ENCODE measurements around the gene OBSCN. TPM values are rescaled to one million over a fixed set of nuclear protein-coding genes. Genes with fewer than 3 reads are reported as not detected.

OBSCN gene
- total and polyA plus RNA-seq, 2 of the 13 experiments (the other 11 are each of a cell fraction or from before 2014, with no cell fraction given): 0.20 TPM

DNA sequence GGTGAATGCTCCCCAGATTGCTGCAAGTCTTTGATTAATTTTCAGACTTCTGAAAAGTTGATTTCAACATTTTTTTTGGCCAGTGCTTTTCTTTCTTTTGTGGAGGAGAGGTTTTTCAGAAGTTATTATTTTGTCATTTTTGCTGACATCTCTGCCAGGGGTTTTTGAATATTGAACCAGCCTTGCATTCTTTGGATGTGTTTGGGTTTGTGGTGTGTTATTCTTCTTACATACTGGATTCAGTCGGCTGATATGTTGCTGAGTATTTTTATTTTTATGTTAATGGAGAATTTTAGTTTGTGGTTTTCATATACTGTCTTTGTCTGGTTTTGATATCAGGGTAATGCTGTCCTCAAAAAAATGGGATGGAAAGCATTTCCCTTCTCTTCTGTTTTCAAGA lies 25.3 kb downstream of the OBSCN start (continued):
- TF ChIP-seq, protein P1, sequence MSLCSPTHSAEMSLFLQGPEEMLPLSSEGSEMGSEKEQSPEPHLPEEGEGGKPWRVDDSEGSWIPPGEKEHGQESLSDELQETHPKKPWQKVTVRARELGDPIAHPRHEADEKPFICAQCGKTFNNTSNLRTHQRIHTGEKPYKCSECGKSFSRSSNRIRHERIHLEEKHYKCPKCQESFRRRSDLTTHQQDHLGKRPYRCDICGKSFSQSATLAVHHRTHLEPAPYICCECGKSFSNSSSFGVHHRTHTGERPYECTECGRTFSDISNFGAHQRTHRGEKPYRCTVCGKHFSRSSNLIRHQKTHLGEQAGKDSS (CRISPR knock-in tag; IDR thresholded peaks at IDR 0.05; ENCODE audit: borderline replicate concordance, low read depth): no peak
- no peak for TF ChIP-seq ZNF501 (CRISPR knock-in tag; IDR thresholded peaks at IDR 0.05)
- no peak for TF ChIP-seq TSC22D2 (CRISPR knock-in tag; IDR thresholded peaks at IDR 0.05; ENCODE audit: borderline replicate concordance)

DNA sequence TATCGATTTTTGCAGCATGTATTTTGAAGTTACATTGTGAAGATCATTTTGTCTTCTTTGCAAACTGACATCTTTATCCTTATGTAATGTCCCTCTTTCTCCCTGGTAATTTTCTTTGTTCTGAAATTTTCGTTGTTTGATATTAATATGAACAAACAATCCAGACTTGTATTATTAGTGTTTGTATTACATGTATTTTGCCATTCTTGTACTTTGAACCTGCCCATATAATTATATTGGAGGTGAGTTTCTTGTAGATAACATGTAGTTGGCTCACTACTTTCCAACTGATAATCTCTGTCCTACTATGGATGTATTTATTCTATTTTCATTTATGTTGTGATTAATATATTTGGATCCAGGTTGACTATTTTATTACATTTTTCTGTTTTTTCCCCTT lies 27.1 kb downstream of the OBSCN start:
- Histone ChIP-seq H3K9me3 (ENCODE audit: low read length) (no peaks in the 10 kb centered on the region), H4K20me1 (ENCODE audit: insufficient read depth, low read length) (no peaks in the 10 kb centered on the region), H3K27ac (ENCODE audit: extremely low read length, insufficient read depth, low read length) (no peak overlapping the region), H3K27me3 (ENCODE audit: control insufficient read depth in 1 of 2, insufficient read depth in 2 of 2, low read length in 2 of 2) (no peaks in the 10 kb centered on the region; a peak in 1 of 5 replicates), H3K79me2 (ENCODE audit: insufficient read depth, low read length) (no peaks in the 10 kb centered on the region), H2AFZ (ENCODE audit: low read length) (no peak overlapping the region), H3K4me1 (ENCODE audit: insufficient read depth, low read length) (peaks cover 7% of the 10 kb centered on the region; the same call in 1 of the 2 replicates), H3K36me3 (replicated peaks in 1 of 2; ENCODE audit: control insufficient read depth in 1 of 2, insufficient read depth in 2 of 2, low read length in 2 of 2) (no peaks in the 10 kb centered on the region), H3K4me2 (ENCODE audit: low read depth, low read length) (no peak overlapping the region), H3K4me3 (replicated peaks in 1 of 3; ENCODE audit: insufficient read depth in 1 of 3, low read depth in 2 of 3, low read length in 3 of 3) (no peak overlapping the region), H3K9ac (ENCODE audit: insufficient read depth, low read depth, low read length) (no peak overlapping the region)
- CTCF ChIA-PET (ENCODE audit: low intra/inter-chr PET ratio, low total read pairs): no interaction called here
- POLR2A ChIA-PET: no interaction called here
- DNase-seq (ENCODE audit: low spot score) (no peak), FAIRE-seq (no peak), ATAC-seq (no peak)
- in situ Hi-C loops (cut with HindIII; ENCODE audit: extremely low pct_ligation_motif_present, low pct_unique_long_range_greater_than_20kb) (no loop called here), intact Hi-C loops (cut with micrococcal nuclease; ENCODE audit: unreplicated experiment) (no loop called here)
- WGBS (ENCODE audit: low lambda C conversion rate): 3% methylated on average over 2 of the region's 2 CpGs
- no TSS peak for BruUV-seq (replicated peaks)
- TF ChIP-seq, protein P2, sequence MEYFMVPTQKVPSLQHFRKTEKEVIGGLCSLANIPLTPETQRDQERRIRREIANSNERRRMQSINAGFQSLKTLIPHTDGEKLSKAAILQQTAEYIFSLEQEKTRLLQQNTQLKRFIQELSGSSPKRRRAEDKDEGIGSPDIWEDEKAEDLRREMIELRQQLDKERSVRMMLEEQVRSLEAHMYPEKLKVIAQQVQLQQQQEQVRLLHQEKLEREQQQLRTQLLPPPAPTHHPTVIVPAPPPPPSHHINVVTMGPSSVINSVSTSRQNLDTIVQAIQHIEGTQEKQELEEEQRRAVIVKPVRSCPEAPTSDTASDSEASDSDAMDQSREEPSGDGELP (IDR thresholded peaks at IDR 0.05; ENCODE audit: borderline replicate concordance, low read depth): no peak
- TF ChIP-seq, protein P3, sequence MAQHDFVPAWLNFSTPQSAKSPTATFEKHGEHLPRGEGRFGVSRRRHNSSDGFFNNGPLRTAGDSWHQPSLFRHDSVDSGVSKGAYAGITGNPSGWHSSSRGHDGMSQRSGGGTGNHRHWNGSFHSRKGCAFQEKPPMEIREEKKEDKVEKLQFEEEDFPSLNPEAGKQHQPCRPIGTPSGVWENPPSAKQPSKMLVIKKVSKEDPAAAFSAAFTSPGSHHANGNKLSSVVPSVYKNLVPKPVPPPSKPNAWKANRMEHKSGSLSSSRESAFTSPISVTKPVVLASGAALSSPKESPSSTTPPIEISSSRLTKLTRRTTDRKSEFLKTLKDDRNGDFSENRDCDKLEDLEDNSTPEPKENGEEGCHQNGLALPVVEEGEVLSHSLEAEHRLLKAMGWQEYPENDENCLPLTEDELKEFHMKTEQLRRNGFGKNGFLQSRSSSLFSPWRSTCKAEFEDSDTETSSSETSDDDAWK (CRISPR knock-in tag; IDR thresholded peaks at IDR 0.05): no peak
- TF ChIP-seq JDP2 (CRISPR knock-in tag; IDR thresholded peaks at IDR 0.05; ENCODE audit: borderline replicate concordance) (no peak), RNF2 (conservative IDR thresholded peaks at IDR 0.05; ENCODE audit: low read depth) (no peak), ZSCAN12 (CRISPR knock-in tag; IDR thresholded peaks at IDR 0.05) (no peak)
- TF ChIP-seq, protein P4, sequence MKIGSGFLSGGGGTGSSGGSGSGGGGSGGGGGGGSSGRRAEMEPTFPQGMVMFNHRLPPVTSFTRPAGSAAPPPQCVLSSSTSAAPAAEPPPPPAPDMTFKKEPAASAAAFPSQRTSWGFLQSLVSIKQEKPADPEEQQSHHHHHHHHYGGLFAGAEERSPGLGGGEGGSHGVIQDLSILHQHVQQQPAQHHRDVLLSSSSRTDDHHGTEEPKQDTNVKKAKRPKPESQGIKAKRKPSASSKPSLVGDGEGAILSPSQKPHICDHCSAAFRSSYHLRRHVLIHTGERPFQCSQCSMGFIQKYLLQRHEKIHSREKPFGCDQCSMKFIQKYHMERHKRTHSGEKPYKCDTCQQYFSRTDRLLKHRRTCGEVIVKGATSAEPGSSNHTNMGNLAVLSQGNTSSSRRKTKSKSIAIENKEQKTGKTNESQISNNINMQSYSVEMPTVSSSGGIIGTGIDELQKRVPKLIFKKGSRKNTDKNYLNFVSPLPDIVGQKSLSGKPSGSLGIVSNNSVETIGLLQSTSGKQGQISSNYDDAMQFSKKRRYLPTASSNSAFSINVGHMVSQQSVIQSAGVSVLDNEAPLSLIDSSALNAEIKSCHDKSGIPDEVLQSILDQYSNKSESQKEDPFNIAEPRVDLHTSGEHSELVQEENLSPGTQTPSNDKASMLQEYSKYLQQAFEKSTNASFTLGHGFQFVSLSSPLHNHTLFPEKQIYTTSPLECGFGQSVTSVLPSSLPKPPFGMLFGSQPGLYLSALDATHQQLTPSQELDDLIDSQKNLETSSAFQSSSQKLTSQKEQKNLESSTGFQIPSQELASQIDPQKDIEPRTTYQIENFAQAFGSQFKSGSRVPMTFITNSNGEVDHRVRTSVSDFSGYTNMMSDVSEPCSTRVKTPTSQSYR (CRISPR knock-in tag; IDR thresholded peaks at IDR 0.05; ENCODE audit: borderline replicate concordance): no peak
- TF ChIP-seq, protein P5, sequence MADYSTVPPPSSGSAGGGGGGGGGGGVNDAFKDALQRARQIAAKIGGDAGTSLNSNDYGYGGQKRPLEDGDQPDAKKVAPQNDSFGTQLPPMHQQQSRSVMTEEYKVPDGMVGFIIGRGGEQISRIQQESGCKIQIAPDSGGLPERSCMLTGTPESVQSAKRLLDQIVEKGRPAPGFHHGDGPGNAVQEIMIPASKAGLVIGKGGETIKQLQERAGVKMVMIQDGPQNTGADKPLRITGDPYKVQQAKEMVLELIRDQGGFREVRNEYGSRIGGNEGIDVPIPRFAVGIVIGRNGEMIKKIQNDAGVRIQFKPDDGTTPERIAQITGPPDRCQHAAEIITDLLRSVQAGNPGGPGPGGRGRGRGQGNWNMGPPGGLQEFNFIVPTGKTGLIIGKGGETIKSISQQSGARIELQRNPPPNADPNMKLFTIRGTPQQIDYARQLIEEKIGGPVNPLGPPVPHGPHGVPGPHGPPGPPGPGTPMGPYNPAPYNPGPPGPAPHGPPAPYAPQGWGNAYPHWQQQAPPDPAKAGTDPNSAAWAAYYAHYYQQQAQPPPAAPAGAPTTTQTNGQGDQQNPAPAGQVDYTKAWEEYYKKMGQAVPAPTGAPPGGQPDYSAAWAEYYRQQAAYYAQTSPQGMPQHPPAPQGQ (CRISPR knock-in tag; IDR thresholded peaks at IDR 0.05; ENCODE audit: borderline replicate concordance): no peak
- TF ChIP-seq, protein P6, sequence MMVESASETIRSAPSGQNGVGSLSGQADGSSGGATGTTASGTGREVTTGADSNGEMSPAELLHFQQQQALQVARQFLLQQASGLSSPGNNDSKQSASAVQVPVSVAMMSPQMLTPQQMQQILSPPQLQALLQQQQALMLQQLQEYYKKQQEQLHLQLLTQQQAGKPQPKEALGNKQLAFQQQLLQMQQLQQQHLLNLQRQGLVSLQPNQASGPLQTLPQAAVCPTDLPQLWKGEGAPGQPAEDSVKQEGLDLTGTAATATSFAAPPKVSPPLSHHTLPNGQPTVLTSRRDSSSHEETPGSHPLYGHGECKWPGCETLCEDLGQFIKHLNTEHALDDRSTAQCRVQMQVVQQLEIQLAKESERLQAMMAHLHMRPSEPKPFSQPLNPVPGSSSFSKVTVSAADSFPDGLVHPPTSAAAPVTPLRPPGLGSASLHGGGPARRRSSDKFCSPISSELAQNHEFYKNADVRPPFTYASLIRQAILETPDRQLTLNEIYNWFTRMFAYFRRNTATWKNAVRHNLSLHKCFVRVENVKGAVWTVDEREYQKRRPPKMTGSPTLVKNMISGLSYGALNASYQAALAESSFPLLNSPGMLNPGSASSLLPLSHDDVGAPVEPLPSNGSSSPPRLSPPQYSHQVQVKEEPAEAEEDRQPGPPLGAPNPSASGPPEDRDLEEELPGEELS (CRISPR knock-in tag; IDR thresholded peaks at IDR 0.05): no peak
